ENCODE data around the gene RNLS.

- TF ChIP-seq CTCF (IDR thresholded peaks at IDR 0.05; ENCODE audit: insufficient read depth, low read length, poor library complexity, severe bottlenecking): no peak
- no peak for TF ChIP-seq EZH2phosphoT487 (conservative IDR thresholded peaks at IDR 0.05; ENCODE audit: low read length)
Measured at GRCh38 chr10:88386204-88386788, 196.8 kb downstream of the RNLS start.
